Muscle layer of duodenum (tissue), 2 donors: ENCODE measurements around the gene TRABD2B.

Experiments used
- H3K27ac ChIP-seq: one replicate; pipeline ENCODE4 v1.7.0; 2013; ENCODE audit warnings: mild to moderate bottlenecking, low read length
- H3K27me3 ChIP-seq: one replicate; pipeline ENCODE4 v1.7.0; 2013; ENCODE audit warnings: low read depth, mild to moderate bottlenecking, control low read depth, low read length
- H3K36me3 ChIP-seq, 2 donors: one replicate each; pipeline ENCODE4 v1.7.0; 2013; ENCODE audit warnings: low read length in 2 of 2, control low read depth in 1 of 2, mild to moderate bottlenecking in 1 of 2; ENCODE audit not compliant: insufficient read depth in 2 of 2, control insufficient read depth in 1 of 2
- H3K4me1 ChIP-seq, 2 donors: one replicate each; pipeline ENCODE4 v1.7.0; 2013; ENCODE audit warnings: low read length in 2 of 2, mild to moderate bottlenecking in 2 of 2, control low read depth in 1 of 2, moderate library complexity in 1 of 2; ENCODE audit not compliant: insufficient read depth in 2 of 2, control insufficient read depth in 1 of 2
- H3K4me3 ChIP-seq, 2 donors: one replicate each; pipeline ENCODE4 v1.7.0; 2013; ENCODE audit warnings: low read length in 2 of 2, low read depth in 1 of 2, mild to moderate bottlenecking in 1 of 2
- H3K9me3 ChIP-seq, 2 donors: one replicate each; pipeline ENCODE4 v1.7.0; 2013; ENCODE audit warnings: low read length in 2 of 2, control low read depth in 1 of 2, mild to moderate bottlenecking in 1 of 2; ENCODE audit not compliant: control insufficient read depth in 1 of 2
- donor health status: healthy.

TRABD2B gene

DNA sequence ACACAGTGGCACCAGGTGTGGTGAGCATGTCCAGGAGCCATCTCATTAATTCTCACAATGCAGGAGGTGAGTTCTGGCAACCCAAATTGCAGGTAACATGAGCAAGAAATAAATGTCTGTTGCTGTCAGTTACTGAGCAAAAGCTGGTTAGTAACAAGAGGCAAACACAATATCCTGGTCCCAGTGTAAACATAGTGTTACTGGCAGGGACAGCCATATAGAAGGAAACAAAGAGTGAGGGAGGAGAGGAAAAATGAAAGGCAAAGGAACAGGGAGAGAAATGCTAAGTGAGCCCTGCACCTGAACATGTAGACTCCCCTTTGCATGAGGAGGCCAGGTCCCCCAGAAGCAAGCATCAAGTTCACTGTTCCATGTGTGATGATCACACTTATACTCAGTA lies 203.6 kb downstream of the TRABD2B start:
- no peak overlapping the region for H3K4me3 ChIP-seq

GRCh38 chr1:47792779-47793178 lies 204.4 kb downstream of the TRABD2B start:
- Histone ChIP-seq H3K4me3 (no peak overlapping the region), H3K36me3 (no peaks in the 10 kb centered on the region), H3K27ac (no peak overlapping the region), H3K9me3 (no peaks in the 10 kb centered on the region), H3K27me3 (no peaks in the 10 kb centered on the region), H3K4me1 (peaks cover 6% of the 10 kb centered on the region in 2 donors)

More for the DNA sequence above, 203.6 kb downstream of the TRABD2B start:
- Histone ChIP-seq H3K9me3 (no peaks in the 10 kb centered on the region), H3K4me1 (peaks cover 6% of the 10 kb centered on the region in 2 donors), H3K36me3 (no peaks in the 10 kb centered on the region), H3K27me3 (no peaks in the 10 kb centered on the region), H3K27ac (no peak overlapping the region)

DNA sequence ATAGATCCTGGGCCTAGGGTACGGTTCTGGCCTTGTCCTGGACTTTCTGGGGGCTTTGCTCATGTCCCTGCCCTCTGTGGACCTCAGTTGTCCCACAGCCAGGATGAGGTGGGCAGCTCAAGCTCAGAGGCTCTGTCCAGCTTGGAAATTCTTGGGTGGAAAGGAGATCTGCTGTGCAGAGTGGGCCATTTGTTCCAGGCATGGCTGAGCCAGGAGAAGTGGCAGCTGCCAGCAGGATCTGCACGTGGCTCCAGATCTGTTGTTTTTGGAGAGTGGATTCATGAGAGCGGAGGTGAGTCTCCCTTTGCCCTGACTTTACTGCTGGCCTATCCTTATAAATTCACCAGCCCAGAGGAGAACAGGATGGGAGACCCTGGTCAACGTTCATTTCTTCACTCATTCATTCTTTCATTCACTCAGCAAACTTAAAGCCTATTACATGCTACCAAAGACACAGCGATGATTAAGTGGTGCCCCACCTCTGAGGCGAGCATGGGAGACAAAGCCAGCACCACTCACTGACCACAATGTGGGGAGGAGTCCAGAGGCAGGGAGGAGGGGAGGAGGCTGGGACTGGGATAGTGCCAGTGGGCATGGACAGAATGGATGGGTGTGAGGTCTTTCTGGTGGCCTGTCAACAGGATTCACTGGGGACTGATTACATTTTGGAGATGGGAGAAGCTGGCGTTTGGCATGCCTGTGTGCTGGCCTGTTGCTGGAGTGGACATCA lies 205.1 kb downstream of the TRABD2B start:
- H3K9me3 ChIP-seq: no peaks in the 10 kb centered on the region
- no peak overlapping the region for H3K4me3 ChIP-seq
- H3K4me1 ChIP-seq: peaks cover 0 to 3% of the 10 kb centered on the region in 2 donors
- H3K27ac ChIP-seq: no peak overlapping the region
- no peaks in the 10 kb centered on the region for H3K36me3 ChIP-seq
- H3K27me3 ChIP-seq: no peaks in the 10 kb centered on the region

GRCh38 chr1:47788761-47789160 lies 208.4 kb downstream of the TRABD2B start:
- H3K27me3 ChIP-seq: no peaks in the 10 kb centered on the region
- H3K36me3 ChIP-seq: no peaks in the 10 kb centered on the region
- no peaks in the 10 kb centered on the region for H3K9me3 ChIP-seq
- no peak overlapping the region for H3K4me3 ChIP-seq
- peaks cover 0 to 6% of the 10 kb centered on the region in 2 donors for H3K4me1 ChIP-seq
- H3K27ac ChIP-seq: no peak overlapping the region

GRCh38 chr1:47787560-47787959 lies 209.6 kb downstream of the TRABD2B start:
- Histone ChIP-seq H3K27me3 (no peaks in the 10 kb centered on the region), H3K4me3 (no peak overlapping the region), H3K27ac (no peak overlapping the region), H3K9me3 (no peaks in the 10 kb centered on the region), H3K36me3 (no peaks in the 10 kb centered on the region), H3K4me1 (peaks cover 0 to 6% of the 10 kb centered on the region in 2 donors)

GRCh38 chr1:47786316-47786715 lies 210.9 kb downstream of the TRABD2B start:
- no peak overlapping the region for H3K4me3 ChIP-seq
- no peaks in the 10 kb centered on the region for H3K27me3 ChIP-seq
- no peaks in the 10 kb centered on the region for H3K36me3 ChIP-seq
- H3K9me3 ChIP-seq: no peaks in the 10 kb centered on the region
- peaks cover 0 to 6% of the 10 kb centered on the region in 2 donors for H3K4me1 ChIP-seq
- no peak overlapping the region for H3K27ac ChIP-seq

- Histone ChIP-seq H3K4me1 (peaks cover 0 to 6% of the 10 kb centered on the region in 2 donors), H3K27me3 (no peaks in the 10 kb centered on the region), H3K9me3 (no peaks in the 10 kb centered on the region), H3K4me3 (no peak overlapping the region), H3K36me3 (no peaks in the 10 kb centered on the region), H3K27ac (no peak overlapping the region)
These were observed 211.5 kb downstream of the TRABD2B start for GRCh38 chr1:47785561-47786271.

GRCh38 chr1:47785118-47785517 lies 212.1 kb downstream of the TRABD2B start:
- peaks cover 0 to 6% of the 10 kb centered on the region in 2 donors for H3K4me1 ChIP-seq
- H3K27ac ChIP-seq: no peak overlapping the region
- no peaks in the 10 kb centered on the region for H3K9me3 ChIP-seq
- no peak overlapping the region for H3K4me3 ChIP-seq
- H3K27me3 ChIP-seq: no peaks in the 10 kb centered on the region
- no peaks in the 10 kb centered on the region for H3K36me3 ChIP-seq

GRCh38 chr1:47784497-47784822 lies 212.7 kb downstream of the TRABD2B start:
- Histone ChIP-seq H3K4me1 (peaks cover 0 to 6% of the 10 kb centered on the region in 2 donors), H3K36me3 (no peaks in the 10 kb centered on the region), H3K27me3 (no peaks in the 10 kb centered on the region), H3K4me3 (no peak overlapping the region), H3K27ac (no peak overlapping the region), H3K9me3 (no peaks in the 10 kb centered on the region)

GRCh38 chr1:47783638-47784496 lies 213.3 kb downstream of the TRABD2B start:
- Histone ChIP-seq H3K36me3 (no peaks in the 10 kb centered on the region), H3K9me3 (no peaks in the 10 kb centered on the region), H3K27me3 (no peaks in the 10 kb centered on the region), H3K4me1 (peaks cover 0 to 6% of the 10 kb centered on the region in 2 donors), H3K27ac (no peak overlapping the region), H3K4me3 (no peak overlapping the region)
